OCI-LY3 (cell line): ENCODE measurements around the gene CAMK1D.

Experiments
- H2AFZ ChIP-seq: fragments of 200-600, 300-600 bp; shearing (Covaris generic); 2 replicates; pipeline ENCODE4 v1.6.0; 2014; ENCODE audit warnings: antibody characterized with exemption, low read depth, low read length
- H3K27ac ChIP-seq: fragments of 200-600, 300-600 bp; sonication (generic); 2 replicates; pipeline ENCODE4 v1.5.1; 2014; ENCODE audit warnings: mild to moderate bottlenecking, low read length, moderate library complexity, mixed read lengths
- H3K27me3 ChIP-seq: fragments of 200-600, 300-600 bp; sonication (generic); 2 replicates; pipeline ENCODE4 v1.6.1; 2014; ENCODE audit warnings: low read depth, low read length, mixed read lengths
- H3K36me3 ChIP-seq: fragments of 200-600, 300-600 bp; sonication (generic); replicated peaks from 2 replicates; pipeline ENCODE3; 2014; ENCODE audit warnings: low read depth, low read length, mixed read lengths
- H3K4me1 ChIP-seq: fragments of 300-600, 200-600 bp; sonication (generic); 2 replicates; pipeline ENCODE4 v1.6.1; 2014; ENCODE audit warnings: low read length, mixed read lengths
- H3K4me2 ChIP-seq: fragments of 200-600, 300-600 bp; sonication (generic); 2 replicates; pipeline ENCODE4 v1.6.1; 2014; ENCODE audit warnings: low read length, mixed read lengths
- H3K4me3 ChIP-seq: fragments of 300-600, 200-600 bp; sonication (generic); 2 replicates; pipeline ENCODE4 v1.5.1; 2014; ENCODE audit warnings: antibody characterized with exemption, mild to moderate bottlenecking, low read length, moderate library complexity
- H3K79me2 ChIP-seq: fragments of 300-600, 200-600 bp; shearing (Covaris generic); 2 replicates; pipeline ENCODE4 v1.6.1; 2014; ENCODE audit warnings: mild to moderate bottlenecking, low read length, mixed read lengths
- H3K9ac ChIP-seq: fragments of 300-600, 200-600 bp; shearing (Covaris generic); 2 replicates; pipeline ENCODE4 v1.6.0; 2014; ENCODE audit warnings: mild to moderate bottlenecking, low read length, moderate library complexity
- H3K9me3 ChIP-seq: fragments of 200-600, 300-600 bp; shearing (Covaris generic); 2 replicates; pipeline ENCODE4 v1.6.1; 2014; ENCODE audit warnings: low read length, mixed read lengths; ENCODE audit not compliant: insufficient read depth
- H4K20me1 ChIP-seq: fragments of 200-600, 300-600 bp; sonication (generic); 2 replicates; pipeline ENCODE4 v1.6.1; 2016; ENCODE audit warnings: low read length, mixed read lengths; ENCODE audit not compliant: insufficient read depth
- EZH2phosphoT487 ChIP-seq: fragments of 200-600 bp; shearing (Covaris generic); IDR thresholded peaks from 2 replicates; pipeline ENCODE4 v1.6.1; 2018; ENCODE audit warnings: antibody characterized with exemption, mixed run types, low read depth
- TF ChIP-seq, protein P1 (sequence below): fragments of 200-600, 300-600 bp; sonication (generic); IDR thresholded peaks from 2 replicates; pipeline ENCODE4 v1.5.1; 2014; ENCODE audit warnings: antibody characterized with exemption, low read length, low read depth

CAMK1D gene

DNA sequence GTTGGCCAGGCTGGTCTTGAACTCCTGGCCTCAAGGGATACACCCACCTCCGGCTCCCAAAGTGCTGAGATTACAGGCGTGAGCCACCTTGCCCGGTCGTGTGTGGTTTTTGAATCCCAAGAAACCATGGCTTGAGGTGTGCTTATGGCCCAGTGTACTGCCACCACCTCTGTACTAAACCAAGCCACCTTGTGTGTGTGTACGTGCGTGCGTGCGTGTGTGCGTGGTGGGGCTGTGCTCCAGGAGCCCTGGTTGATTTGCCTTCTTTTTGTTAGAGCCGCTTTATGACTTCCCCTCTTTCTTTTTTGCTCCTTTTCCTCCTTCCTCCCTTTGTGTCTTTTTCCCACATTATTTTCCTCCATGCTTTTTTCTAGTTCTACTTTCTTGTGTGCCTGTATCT, 121.4 kb downstream of the CAMK1D start:
- Histone ChIP-seq H3K27ac (no peak overlapping the region), H3K4me1 (peaks cover 11% of the 10 kb centered on the region), H3K4me2 (no peak overlapping the region), H3K27me3 (no peaks in the 10 kb centered on the region), H3K9ac (no peak overlapping the region), H3K9me3 (no peaks in the 10 kb centered on the region), H3K36me3 (peaks cover 3% of the 10 kb centered on the region), H3K4me3 (no peak overlapping the region), H3K79me2 (peaks cover 74% of the 10 kb centered on the region), H2AFZ (no peak overlapping the region), H4K20me1 (peaks cover 86% of the 10 kb centered on the region)
- TF ChIP-seq EZH2phosphoT487: no peak
- TF ChIP-seq, protein P1, sequence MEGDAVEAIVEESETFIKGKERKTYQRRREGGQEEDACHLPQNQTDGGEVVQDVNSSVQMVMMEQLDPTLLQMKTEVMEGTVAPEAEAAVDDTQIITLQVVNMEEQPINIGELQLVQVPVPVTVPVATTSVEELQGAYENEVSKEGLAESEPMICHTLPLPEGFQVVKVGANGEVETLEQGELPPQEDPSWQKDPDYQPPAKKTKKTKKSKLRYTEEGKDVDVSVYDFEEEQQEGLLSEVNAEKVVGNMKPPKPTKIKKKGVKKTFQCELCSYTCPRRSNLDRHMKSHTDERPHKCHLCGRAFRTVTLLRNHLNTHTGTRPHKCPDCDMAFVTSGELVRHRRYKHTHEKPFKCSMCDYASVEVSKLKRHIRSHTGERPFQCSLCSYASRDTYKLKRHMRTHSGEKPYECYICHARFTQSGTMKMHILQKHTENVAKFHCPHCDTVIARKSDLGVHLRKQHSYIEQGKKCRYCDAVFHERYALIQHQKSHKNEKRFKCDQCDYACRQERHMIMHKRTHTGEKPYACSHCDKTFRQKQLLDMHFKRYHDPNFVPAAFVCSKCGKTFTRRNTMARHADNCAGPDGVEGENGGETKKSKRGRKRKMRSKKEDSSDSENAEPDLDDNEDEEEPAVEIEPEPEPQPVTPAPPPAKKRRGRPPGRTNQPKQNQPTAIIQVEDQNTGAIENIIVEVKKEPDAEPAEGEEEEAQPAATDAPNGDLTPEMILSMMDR: no peak

DNA sequence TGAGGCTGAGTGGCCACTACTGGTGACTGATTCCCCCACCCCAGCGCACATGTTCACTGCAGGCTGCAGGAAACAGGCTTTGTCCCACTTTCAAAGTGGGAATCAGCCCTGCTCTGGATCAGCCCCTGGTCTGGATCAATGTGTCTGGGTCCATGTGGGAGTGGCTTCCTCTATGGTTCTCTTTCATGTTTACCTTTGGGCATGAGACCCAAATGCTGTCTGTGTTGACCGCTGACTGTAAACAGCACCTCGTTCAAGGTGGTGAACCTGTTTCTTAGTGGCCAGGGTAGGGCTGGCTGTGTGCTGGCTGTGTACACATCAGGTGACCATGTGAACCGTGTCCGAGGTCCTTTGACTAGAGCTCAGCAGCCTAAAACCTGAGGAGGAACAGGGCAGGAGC, 121.8 kb downstream of the CAMK1D start:
- Histone ChIP-seq H3K79me2 (peaks cover 73% of the 10 kb centered on the region), H3K27ac (no peak overlapping the region), H3K4me1 (peaks cover 11% of the 10 kb centered on the region), H3K9me3 (no peaks in the 10 kb centered on the region), H3K4me2 (no peak overlapping the region), H4K20me1 (peaks cover 85% of the 10 kb centered on the region), H3K9ac (no peak overlapping the region), H3K4me3 (no peak overlapping the region), H3K27me3 (no peaks in the 10 kb centered on the region), H3K36me3 (peaks cover 3% of the 10 kb centered on the region), H2AFZ (no peak overlapping the region)
- TF ChIP-seq EZH2phosphoT487: no peak

DNA sequence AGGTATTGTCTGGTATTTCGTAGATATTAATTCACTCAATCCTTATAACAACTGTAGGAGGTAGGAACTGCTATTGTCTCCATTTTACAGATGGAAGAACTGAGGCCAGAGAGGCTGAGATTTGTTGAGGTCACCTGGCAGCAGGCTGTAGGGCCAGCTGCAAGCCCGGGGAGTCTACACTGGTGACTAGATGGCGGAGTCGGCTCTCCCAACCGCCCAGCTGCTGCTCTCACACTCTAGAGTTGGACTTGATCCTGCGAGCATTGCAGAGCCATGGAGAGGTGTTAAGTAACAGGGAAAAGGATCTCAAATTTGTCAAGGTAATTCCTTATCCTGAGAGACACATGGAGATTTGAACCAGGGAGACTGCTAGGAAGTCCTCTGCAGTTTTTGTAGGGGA, 124.1 kb downstream of the CAMK1D start:
- H3K27ac ChIP-seq: no peak overlapping the region
- peaks cover 60% of the 10 kb centered on the region for H3K79me2 ChIP-seq
- H3K27me3 ChIP-seq: no peaks in the 10 kb centered on the region
- H3K9me3 ChIP-seq: no peaks in the 10 kb centered on the region
- no peak for TF ChIP-seq EZH2phosphoT487
- TF ChIP-seq, protein P1: no peak
- no peak overlapping the region for H3K9ac ChIP-seq
- H3K4me2 ChIP-seq: no peak overlapping the region
- peaks cover 76% of the 10 kb centered on the region for H4K20me1 ChIP-seq
- H3K4me3 ChIP-seq: no peak overlapping the region
- no peak overlapping the region for H2AFZ ChIP-seq
- peaks cover 11% of the 10 kb centered on the region for H3K4me1 ChIP-seq
- H3K36me3 ChIP-seq: peaks cover 3% of the 10 kb centered on the region

DNA sequence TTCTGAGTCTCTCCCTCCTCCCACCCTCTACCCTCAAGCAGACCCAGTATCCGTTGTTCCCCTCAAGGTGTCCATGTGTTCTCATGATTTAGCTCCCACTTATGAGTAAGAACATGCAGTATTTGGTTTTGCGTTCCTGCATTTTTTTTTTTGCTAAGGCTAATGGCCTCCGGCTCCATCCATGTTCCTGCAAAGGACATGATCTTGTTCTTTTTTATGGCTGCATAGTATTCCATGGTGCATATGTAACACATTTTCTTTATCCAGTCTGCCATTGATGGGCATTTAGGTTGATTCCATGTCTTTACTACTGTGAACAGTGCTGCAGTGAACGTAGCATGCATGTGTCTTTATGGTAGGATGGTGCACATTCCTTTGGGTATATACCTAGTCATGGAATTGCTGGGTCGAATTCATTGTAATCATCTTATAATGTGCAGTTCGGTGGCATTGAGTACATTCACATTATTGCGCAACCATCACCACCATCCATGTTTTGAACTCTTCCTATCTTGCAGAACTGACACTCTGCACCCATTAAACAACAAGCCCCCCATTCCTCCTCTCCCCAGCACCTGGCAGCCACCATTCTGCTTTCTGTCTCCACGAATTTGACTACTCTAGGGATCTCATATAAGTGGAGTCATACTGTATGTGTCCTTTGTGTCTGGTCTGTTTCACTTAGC, 125.5 kb downstream of the CAMK1D start:
- Histone ChIP-seq H3K4me2 (no peak overlapping the region), H3K36me3 (peaks cover 3% of the 10 kb centered on the region), H3K4me1 (peaks cover 11% of the 10 kb centered on the region), H3K27me3 (no peaks in the 10 kb centered on the region), H3K79me2 (peaks cover 52% of the 10 kb centered on the region), H3K27ac (no peak overlapping the region), H4K20me1 (peaks cover 65% of the 10 kb centered on the region), H3K9ac (no peak overlapping the region), H2AFZ (no peak overlapping the region), H3K9me3 (no peaks in the 10 kb centered on the region), H3K4me3 (no peak overlapping the region)
- TF ChIP-seq EZH2phosphoT487: no peak
- TF ChIP-seq, protein P1: no peak
